Measurements from ENCODE around the gene CD96.

CD96 gene

DNA sequence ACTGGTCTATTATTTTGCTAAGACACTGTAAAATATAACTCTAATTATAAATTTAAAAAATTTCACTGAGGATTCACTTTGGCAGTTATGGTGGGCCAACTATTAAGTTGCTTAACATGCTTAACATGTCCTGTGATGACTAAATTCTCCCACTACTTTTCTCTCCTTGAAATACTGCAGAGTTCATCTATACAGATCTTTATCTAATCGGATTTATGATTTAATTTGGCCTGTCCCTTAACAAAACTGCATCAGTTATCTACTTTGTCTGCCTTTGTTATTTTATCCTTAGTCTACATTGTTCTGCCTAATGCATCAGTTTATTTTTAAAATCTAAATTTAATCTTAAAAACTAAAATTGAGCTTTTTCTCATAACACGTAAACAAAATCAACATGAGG lies 26.4 kb downstream of the CD96 start:
- DNase-seq, result no peak

DNA sequence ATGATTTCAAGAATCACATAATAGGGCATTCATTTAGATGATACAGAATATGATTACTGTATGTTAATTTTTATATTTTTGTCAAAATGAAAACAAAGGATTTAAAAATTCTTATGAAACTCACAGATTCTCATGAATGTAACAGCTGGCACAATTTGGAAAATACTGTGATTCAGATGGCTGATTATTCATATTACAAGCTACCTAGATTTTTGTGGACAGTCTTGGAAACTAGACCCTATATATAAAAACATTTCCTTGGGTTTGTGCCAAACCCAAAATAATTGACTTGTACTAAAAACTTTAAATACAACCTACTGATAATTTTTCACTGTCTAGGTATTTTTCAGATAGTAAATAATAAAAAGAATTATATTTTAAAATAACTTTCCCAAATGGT lies 26.9 kb downstream of the CD96 start:
- DNase-seq, result no peak

DNA sequence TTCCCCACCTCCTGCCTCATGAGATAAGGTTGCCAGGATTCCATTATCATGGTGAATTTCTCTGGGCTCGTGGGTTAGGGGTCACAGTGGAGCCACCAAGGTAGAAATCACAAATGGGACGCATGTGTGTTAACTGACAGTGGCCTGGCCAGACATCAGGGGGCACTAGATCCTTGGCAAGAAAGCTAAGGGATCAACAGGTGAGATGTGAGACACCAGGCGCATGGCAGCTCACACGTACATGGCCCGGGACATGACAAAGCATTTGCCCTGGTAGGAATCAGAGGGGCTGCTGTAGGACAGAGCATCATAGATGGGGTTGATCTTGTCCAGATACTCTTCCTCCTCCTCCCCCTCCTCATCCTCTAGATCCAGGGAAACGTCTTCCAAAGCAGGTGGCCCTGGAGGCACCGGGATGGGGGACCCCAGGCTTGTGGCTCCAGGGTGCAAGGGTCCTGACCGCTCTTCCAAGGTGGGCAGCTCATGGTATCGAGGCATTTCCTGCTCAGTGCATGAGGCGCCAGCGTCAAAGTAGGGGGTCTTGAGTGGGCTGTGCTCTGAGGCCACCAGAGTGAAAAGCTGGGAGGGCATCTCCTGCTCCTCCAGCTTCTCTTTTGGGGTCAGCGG lies 28.5 kb downstream of the CD96 start:
- no peak for DNase-seq

DNA sequence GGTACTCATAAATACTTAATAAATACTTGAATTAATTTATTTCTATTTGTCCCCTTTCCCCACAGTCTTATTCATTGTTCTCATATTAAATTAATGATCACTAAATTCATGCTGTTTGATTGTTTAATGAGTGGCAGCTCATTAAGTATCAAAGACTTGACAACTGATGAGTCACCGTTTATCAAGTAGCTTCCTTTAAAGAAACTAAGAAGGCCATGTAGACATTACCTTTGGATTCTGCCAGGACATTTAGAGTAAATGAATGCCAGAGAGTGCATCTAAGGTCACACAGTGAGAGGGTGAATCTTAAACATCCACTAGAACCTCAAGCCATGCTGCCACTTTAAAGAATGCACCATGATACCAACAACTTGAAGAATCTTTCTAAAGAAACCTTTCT lies 29.3 kb downstream of the CD96 start:
- no peak for DNase-seq

DNA sequence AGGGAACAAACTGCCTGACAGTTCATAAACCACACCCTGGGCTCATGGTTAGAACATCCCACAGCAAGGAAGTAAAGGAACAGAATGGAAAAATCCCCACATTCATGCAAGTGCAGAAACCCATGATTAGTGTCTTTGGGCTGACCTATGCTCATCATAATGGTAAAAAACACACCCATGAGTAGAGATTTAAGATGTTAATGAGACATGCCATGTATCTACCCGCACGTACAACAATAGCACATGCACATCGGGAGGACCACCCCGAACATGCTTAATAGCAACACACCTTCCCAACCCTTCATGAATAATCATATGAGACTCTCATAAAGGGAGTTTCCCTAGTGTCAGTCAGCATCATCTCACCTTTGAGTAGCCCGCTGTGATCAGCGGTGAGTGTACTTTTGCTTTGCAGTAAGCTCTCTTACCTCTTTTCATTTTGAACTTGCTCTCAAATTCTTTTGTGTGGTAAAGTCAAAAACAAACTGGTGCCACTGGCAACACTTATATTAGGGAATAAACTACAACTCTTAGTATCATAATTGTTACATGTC lies 30.0 kb downstream of the CD96 start:
- no peak for DNase-seq

DNA sequence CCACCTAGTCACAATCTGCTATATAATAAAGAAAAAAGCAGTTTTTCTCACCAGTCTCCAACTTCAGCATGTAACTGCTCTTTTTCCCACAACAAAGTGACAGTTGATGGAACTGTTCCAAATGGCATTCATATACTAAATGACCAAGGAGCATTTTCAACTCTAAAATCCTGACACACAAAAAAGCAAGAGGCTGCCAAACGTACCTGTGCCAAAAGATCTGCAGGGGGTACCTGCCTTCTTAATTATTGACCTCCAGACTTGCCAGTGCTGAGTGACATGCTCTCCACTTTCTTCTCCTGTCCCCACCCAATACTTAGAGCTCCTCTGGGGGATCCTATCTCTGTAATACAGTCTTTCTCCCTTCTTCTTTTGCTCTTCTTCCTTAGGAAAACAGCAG lies 35.1 kb downstream of the CD96 start:
- DNase-seq, result no peak

DNA sequence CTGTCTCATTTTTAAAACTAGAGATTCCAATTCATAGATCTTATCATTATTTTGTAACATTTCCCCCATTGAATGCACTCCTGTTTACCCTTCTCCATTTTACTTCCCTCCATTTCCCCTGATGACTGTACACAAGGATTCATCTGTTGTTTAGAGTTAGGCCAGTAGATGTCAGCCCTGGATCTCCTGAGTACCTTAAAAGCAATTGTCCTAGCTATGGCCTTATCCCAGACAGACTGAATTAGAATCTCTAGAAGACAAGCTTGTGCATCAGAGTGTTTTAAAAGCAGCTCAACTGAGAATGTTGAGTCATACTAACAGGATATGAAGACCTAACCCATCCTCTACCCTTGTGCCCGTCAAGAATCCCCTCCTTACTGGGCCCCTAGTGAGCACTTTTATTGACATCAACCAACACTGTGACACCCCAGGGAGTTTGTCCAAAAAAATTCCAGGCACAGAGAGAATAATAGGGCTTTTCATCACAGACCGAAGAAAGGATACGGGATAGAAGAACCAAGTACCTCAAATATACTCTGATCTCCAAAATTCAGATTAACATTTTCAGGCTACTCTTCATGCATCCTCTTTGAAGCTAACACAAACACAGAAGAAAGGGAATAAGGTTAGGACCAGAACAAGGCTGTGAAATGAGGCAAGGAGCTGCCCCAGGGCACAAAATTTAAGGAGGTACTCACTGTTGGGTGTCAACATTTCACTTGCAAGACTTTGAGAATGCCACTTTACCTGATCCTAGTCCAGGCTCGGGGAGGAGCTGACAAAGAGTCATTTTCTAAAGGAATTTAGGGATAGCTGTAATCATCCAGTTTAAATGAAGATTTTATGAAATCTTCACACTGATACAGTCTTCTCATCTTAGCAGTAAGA lies 36.0 kb downstream of the CD96 start:
- no peak for DNase-seq

DNA sequence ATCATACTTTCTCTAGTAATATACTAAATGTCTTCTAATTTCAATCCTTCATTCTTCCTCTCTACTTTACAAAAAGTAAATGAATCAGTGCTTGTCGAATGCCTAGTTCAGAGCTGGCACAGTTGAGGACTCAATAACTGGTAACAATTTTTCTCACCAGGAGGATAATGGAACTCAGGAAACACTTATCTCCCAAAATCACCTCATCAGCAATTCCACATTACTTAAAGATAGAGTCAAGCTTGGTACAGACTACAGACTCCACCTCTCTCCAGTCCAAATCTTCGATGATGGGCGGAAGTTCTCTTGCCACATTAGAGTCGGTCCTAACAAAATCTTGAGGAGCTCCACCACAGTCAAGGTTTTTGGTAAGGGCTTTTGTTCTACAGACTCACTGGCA lies 36.9 kb downstream of the CD96 start:
- DNase-seq, result no peak

DNA sequence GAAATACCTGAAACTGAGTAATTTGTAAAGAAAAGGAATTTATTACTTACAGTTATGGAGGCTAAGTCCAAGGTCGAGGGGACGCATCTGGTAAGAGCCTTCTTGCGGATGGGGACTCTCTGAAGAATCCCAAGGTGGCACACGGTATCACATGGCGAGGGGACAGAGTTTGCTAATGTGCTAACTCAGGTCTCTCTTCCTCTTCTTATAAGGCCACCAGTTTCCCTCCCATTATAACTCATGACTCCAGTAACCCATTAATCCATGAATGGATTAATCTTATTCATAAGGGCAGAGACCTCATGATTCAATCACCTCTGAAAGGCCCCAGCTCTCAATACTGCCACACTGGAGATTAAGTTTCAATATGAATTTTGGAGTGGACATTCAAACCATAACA lies 37.5 kb downstream of the CD96 start:
- DNase-seq, result no peak

DNA sequence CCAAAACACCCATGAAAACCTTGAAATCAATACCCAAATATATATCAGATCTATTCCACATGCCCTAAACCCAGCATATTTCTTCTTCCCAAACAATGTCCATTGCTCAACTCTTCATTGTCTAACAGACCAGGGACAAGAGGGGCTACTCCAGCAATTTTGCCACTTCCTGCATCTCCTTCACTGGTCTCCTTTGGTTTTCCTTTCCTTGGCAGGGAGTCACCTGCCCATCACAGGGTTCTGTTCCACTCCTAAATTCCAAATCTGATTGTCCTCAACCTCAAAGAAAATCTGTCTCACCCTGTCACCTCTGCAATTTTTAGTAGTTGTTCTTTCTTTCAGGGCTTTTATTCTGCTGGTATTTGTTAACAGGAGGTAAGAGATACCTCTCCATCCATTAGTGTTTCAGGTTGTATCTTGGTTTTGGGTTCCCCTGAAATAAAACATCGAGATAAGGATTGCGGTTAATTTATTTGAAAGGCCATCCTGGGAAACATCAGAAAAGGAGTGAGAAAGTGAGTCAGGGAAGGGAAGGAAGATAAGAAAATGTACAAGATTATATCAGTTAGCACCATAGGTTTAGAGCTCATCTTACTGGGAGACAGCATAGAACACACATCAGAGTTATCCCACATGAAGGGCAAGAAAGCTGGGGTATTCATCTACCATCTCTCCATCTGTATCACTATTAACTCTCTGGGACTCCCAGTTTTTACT lies 39.6 kb downstream of the CD96 start:
- no peak for DNase-seq

DNA sequence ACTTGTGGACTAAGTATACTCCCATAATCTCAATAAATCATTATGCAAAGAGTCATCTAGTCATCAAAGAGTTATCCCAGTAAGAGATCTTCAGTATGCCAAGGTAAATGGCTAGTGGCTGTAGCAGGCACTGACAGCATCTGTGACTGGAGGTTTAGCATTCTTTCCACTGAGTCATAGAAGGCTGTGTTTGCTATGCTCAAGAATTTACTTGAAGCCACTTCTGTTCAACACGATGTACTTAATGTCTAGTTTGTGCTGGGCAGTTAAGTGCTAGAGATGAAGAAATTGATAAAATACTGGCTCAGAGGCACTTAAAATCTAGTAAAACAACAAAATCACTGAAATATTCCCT lies 40.1 kb downstream of the CD96 start:
- DNase-seq, result no peak

DNA sequence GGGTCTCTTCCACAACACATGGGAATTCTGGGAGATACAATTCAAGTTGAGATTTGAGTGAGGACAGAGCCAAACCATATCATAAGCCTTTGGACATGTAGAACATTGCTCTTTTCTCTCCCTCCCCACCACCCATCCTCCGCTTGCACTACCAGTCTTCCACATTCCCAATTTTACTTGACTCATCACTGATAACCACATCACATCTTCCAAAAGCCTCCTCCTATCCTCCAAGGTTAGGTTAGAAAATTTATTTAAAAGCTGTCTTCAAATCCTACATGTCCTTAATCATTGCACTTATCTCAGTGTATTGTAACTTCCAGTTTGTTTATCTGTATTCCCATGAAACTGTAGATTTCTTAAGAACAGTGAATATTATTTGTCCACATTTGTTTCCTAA lies 42.7 kb downstream of the CD96 start:
- DNase-seq, result no peak

DNA sequence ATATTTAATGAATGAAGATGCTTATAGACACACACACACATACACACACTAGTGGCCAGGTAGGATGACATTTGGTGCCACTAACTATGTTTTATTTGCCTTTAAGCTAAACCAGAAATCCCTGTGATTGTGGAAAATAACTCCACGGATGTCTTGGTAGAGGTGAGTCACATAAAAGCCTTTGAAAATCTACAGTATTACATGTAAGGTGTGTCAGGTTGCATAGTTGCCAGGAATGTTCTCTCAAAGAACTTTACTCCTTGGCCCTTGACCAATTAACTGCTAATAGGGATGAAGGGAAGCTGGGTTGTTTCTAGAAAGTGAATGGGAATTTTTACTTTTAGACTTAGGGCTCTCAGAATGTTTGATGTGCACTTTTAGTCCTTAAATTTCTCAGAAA lies 43.2 kb downstream of the CD96 start:
- no peak for DNase-seq

DNA sequence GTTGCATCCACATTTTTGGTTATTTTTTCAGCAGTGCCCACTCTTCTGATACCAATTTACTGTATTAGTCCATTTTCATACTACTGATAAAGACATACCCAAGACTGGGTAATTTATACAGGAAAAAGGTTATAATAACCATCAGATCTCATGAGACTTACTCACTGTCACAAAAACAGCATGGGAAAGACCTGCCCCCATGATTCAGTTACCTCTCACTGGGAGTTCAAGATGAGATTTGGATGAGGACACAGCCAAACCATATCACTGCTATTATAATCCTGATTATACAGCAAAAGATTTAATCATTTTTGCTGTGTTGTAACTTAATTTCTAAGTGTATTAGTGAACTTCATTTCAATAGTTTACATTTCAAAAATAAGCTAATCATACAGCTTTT lies 46.5 kb downstream of the CD96 start:
- no peak for DNase-seq

DNA sequence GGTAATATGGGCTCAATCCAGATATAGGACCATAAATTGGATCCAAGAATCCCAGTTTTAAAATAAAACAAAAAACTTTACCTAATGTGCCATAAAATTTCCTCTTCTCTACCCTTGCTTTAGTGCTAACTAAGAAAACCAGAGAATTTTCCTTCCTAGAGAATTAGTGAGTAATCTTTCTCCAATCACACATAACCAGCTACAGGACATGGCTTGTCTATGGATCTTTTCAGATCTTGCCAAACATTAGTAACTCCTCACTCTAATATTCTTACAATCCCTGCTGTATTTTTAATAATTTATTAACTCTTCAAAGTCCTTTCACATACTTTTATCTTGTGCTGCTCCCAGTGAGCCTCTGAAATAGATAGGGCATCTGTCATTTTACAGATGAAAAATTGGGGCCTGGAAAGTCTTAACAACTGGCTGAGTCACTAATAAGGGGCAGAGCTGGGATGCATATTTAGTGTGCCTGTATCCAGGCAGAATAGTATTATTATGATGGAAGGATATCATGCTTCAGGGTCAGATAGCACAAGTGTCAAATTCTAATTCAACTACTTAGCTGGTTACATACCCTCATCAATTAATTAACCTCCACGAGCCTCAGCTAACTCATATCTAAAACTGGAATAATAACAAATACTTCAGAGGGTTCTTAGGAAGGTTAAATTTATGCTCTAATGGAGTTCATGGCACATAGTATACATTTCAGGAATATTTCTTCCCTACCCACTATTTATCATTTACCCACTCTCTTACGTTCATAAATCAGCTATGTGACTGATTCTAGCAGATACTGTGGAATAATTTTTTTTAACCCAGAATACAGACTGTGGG lies 47.5 kb downstream of the CD96 start:
- DNase-seq, result no peak

DNA sequence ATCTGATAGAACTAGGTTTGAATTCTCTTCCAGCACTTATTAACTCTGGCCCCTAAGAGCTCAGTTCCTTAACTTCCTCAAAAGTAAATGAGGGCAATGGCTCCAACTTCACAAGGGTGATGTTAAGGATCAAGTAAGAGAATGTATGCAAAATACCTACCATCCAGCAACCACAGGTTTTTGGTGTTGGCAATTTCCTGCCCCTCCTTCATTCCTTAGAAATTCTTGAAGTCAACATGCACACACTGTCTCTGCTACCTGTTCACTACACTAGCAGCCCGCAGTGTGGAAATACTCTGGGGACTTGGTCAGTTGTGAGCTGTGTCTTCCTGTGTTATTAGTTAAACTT lies 48.1 kb downstream of the CD96 start:
- DNase-seq, result no peak

DNA sequence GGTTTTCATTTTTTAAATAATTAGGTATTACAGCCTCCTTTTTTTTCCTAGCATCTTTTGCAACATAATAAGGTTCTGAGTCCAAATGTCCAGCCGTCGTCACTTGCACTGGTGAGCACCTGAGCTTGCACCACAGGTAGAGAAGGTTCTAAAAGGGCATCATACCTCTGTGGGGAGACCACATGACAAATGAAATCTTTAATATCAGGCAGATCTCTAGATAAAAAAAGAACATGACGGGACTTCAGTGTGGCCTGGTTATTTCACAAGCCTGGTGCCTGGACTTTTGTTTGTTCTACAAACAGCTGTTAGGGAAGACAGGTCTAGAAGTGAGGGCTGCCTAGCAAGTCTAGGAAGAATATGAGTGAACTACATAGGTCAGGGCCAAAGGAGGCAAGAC lies 49.6 kb downstream of the CD96 start:
- no peak for DNase-seq

DNA sequence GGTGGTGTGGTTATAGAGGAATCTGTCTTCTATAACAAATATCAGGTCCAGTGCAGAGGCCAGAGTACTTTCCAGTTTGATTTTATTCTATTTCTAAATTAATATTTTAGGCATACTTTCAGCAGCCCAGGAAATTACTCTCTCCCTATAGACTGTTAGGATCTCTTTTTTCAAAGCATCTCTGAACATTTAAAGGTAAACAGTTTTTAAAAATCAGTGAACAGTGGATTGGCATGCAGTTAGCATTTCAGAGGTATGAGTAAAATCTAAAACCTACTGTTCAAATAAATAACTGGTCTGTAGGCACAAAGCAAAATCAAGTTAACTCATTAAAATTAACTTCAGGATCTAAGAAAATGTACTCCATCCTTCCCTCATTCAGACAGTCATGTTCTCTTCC lies 50.1 kb downstream of the CD96 start:
- DNase-seq, result no peak

DNA sequence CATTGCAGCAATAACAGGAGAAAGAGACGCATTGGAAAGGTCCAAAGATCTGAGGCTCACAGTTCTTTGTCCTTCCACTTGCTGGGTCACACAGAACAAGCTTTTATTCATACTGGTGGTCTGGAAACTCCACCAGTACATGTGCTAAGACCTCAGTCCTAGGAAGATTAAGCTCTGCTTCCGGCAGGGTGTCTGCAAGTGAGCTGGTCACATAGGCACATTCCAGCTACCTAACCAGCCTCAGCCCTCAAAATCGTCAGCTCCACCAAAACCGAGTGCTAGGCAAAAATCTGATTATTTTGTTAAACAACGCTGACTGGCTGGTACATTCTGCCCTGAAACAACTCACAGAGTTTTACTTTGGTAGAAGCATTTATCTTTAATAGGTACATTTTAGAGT lies 50.9 kb downstream of the CD96 start:
- no peak for DNase-seq

DNA sequence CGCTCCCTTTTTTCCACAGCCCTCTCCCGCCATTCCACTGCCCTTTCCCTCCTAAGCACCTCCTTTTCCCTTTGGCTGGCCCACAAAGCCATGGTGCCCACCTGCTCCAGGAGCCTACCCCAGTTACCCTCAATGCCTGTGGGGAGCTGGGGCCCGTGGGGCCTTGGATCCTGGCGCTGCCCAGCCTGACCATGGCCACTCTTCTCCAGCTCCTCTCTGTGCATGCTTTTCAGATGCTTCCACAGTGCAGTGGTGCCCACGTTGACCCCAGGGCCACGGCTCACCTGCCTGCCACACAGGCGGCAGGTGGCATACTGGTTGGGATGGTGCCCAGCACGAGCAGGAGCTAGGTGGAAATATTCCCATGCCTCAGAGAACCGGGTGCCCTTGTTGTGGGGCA lies 51.7 kb downstream of the CD96 start:
- DNase-seq, result no peak

DNA sequence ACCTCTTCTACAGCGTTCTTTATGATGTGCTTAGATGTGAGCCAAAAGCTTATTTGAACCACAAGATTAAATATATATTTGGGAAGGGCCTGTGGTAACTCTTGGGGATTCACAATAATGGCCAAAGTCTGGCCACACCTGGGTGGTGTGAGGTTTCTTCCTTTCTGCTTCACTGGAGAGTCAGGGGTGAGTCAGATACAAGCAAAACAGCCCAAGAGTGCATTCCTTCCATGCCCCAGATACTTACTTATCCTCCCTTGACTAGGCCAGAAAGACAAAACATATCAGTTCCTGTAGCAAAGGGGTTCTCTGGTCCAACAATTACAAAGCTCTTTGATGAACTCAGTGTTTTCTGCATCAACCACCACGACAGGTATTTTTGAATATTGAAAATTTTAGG lies 52.2 kb downstream of the CD96 start:
- no peak for DNase-seq

DNA sequence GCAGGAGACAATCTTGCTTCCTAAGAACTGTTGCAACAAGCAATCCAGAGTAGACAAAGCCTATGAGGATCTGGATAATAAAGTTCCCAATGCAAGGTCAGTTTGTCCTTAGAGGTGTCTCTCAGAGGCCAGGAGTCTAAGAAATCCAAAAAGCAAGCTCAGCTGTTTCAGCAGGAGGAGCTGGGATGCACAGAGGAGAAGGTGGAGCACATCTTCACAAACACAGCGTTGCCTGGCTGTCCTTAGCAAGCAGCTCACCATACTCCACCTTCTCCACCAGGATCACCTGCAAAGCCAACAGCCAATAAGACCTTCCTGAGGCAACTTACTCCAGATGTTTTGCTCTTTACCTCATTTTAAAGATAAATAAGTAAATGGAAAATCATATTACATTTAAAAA lies 52.8 kb downstream of the CD96 start:
- DNase-seq, result no peak

DNA sequence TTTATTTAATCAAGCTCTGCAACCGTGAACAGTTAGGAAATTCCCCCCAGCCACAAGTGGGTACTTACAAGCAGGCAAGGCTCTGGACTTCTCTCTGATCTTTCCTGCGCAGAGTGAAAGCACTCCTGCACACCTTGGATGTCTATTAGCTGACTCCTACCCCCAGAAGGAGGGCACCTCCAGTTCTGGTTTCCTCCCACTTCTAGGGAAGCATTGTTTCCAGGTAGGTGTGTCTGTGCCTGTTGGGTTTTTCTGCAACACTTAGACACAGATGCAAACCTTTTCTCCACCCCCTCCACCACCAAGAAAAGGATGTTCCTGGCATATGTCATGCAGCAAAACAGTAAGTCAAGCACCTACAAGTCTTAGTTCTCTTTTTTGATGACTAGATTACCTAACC lies 53.2 kb downstream of the CD96 start, which contains the start of gene ZBED2:
ZBED2 (minus strand) TSS at position 115 of the 400 bp plus-strand sequence. CDS start 1,145 bp downstream, outside the sequence.
- no peak for DNase-seq

Measured in NCI-H2227 treated with DMSO at 0.1 percent for 48 hours (cell line).